ENCODE data around the gene MAGEA1.

DNA sequence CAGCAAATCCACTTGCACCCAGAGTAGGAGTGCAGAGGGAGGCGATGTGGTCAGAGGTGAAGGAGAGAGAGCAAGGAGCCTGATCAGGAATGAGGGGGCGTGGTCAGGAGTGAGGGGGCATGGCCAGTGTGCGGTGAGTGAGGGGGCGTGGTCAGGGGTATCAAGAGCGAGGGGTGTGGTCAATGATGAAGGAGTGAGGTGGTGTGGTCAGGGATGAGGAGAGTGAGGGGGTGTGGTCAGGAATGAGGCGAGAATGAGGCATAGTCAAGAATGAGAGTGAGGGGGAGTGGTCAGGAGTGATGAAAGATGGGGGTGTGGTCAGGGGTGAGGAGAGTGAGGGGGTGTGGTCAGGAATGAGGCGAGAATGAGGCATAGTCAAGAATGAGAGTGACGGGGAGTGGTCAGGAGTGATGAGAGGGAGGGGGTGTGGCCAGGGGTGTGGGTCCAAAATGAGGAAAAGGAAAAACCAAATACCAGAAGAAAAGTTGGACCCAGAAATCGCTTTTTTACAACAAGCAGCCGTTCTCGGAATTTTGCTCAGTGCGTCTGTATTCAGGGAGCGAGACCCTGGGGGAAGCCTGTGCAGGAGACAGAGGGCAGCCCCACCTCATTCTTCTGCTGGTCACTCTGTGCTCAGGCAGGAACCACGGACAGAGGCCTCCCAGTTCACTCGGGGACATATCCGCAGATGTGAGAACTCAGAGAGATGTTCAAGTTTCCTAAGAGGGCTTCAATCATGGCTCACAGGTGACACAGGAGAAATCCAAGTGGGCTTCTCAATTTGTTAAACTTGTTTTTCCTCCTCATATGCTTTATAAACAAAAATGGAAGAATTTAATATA, 47.5 kb downstream of the MAGEA1 start:
- TF ChIP-seq, protein P1, sequence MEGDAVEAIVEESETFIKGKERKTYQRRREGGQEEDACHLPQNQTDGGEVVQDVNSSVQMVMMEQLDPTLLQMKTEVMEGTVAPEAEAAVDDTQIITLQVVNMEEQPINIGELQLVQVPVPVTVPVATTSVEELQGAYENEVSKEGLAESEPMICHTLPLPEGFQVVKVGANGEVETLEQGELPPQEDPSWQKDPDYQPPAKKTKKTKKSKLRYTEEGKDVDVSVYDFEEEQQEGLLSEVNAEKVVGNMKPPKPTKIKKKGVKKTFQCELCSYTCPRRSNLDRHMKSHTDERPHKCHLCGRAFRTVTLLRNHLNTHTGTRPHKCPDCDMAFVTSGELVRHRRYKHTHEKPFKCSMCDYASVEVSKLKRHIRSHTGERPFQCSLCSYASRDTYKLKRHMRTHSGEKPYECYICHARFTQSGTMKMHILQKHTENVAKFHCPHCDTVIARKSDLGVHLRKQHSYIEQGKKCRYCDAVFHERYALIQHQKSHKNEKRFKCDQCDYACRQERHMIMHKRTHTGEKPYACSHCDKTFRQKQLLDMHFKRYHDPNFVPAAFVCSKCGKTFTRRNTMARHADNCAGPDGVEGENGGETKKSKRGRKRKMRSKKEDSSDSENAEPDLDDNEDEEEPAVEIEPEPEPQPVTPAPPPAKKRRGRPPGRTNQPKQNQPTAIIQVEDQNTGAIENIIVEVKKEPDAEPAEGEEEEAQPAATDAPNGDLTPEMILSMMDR (IDR thresholded peaks at IDR 0.05): no peak
- TF ChIP-seq POLR2A (IDR thresholded peaks at IDR 0.05) (no peak), POLR2AphosphoS5 (IDR thresholded peaks at IDR 0.05; ENCODE audit: insufficient read depth in 1 of 2, low read depth in 1 of 2) (no peak)

Data from vagina (tissue), 2 donors.